Activated CD8-positive, alpha-beta T cell treated with anti-CD3 and anti-CD28 coated beads, Interleukin-2, amount 10 ng/mL, durations not matched to agents 7 days and 5 days (primary cell): Measurements from ENCODE around the gene FILIP1. TPM values are rescaled to one million over a fixed set of nuclear protein-coding genes. Genes with fewer than 3 reads are reported as not detected.
"Not testable (repeated sequence)": the region's sequence is repeated elsewhere in the genome, so short reads cannot be mapped to it uniquely, and the experiment has no call there.

Experiments used
- ATAC-seq: fragments of 150-1000 bp; cut with Tn5 transposase; one replicate; pipeline ENCODE4 v1.10.0; 2021; ENCODE audit warnings: moderate library complexity
- CTCF ChIA-PET: fragments of 350-600 bp; sonication (Branson Sonifier 250); formaldehyde crosslinking; loops from one replicate; lab custom pipeline; 2021; ENCODE audit warnings: antibody characterized with exemption; lab: Charles Lee
- POLR2A ChIA-PET: fragments of 350-600 bp; sonication (Branson Sonifier 250); formaldehyde crosslinking; loops from one replicate; lab custom pipeline; 2021; ENCODE audit warnings: antibody characterized with exemption; lab: Charles Lee
- DNase-seq: peaks from one replicate; pipeline ENCODE4 v3.0.0-alpha.2; 2020
- H3K27ac Mint-ChIP-seq: one replicate; pipeline ENCODE4 v1.8.0; 2021; ENCODE audit warnings: mild to moderate bottlenecking, mixed read lengths
- H3K27me3 Mint-ChIP-seq: one replicate; pipeline ENCODE4 v1.8.0; 2021; ENCODE audit warnings: low read depth, mixed read lengths
- H3K36me3 Mint-ChIP-seq: one replicate; pipeline ENCODE4 v1.8.0; 2021; ENCODE audit warnings: low read depth, mixed read lengths
- H3K4me1 Mint-ChIP-seq: one replicate; pipeline ENCODE4 v1.8.0; 2021; ENCODE audit warnings: low read depth, mixed read lengths
- H3K4me3 Mint-ChIP-seq: one replicate; pipeline ENCODE4 v1.8.0; 2021; ENCODE audit warnings: mild to moderate bottlenecking, mixed read lengths
- H3K9me3 Mint-ChIP-seq: one replicate; pipeline ENCODE4 v1.8.0; 2022; ENCODE audit warnings: mixed read lengths; ENCODE audit not compliant: insufficient read depth
- total RNA-seq, 2 experiments: library from RNA; stranded (reverse); gene quantifications; one replicate each; pipeline ENCODE4 v1.2.3, GENCODE V29; 2021

The FILIP1 gene
- total RNA-seq, 2 experiments from 2014 or later = not detected

GRCh38 chr6:75445738-75446137 lies 47.9 kb downstream of the FILIP1 start:
- ATAC-seq (no peak), DNase-seq (no peak)
- no peaks in the 10 kb centered on the region for H3K4me1 Mint-ChIP-seq
- no peaks in the 10 kb centered on the region for H3K36me3 Mint-ChIP-seq
- H3K27me3 Mint-ChIP-seq = peaks cover 16% of the 10 kb centered on the region
- H3K9me3 Mint-ChIP-seq = no peaks in the 10 kb centered on the region
- no peak overlapping the region for H3K27ac Mint-ChIP-seq
- ChIA-PET CTCF (no interaction called here), POLR2A (no interaction called here)
- H3K4me3 Mint-ChIP-seq = no peak overlapping the region

DNA sequence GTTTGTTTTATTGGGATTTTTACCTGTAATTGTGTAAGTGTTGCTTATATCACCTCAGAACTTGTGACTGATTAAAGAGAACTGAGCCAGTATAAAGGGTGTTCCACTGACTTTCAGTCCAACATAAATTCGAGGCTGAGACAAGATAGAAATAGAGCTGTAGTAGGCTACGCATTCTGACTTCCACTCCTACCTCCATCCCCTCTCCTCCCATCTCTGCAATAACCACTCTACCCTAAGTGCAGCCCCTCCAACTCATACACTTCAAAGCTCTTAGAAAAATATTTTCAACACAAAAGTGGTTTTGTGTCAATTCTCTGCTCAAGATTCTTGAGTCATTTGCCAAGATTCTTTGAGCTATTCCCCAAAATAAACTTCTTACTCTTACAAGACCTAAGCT lies 48.7 kb downstream of the FILIP1 start:
- H3K9me3 Mint-ChIP-seq = no peaks in the 10 kb centered on the region
- peaks cover 16% of the 10 kb centered on the region for H3K27me3 Mint-ChIP-seq
- ATAC-seq (no peak), DNase-seq (no peak)
- H3K27ac Mint-ChIP-seq = no peak overlapping the region
- ChIA-PET CTCF (interaction anchor here (0.6 kb wide), 1 partner anchor 92 kb away, joined by 3 read pairs; no protein-coding TSS in a partner anchor), POLR2A (no interaction called here)
- H3K36me3 Mint-ChIP-seq = no peaks in the 10 kb centered on the region
- no peak overlapping the region for H3K4me3 Mint-ChIP-seq
- H3K4me1 Mint-ChIP-seq = no peaks in the 10 kb centered on the region

DNA sequence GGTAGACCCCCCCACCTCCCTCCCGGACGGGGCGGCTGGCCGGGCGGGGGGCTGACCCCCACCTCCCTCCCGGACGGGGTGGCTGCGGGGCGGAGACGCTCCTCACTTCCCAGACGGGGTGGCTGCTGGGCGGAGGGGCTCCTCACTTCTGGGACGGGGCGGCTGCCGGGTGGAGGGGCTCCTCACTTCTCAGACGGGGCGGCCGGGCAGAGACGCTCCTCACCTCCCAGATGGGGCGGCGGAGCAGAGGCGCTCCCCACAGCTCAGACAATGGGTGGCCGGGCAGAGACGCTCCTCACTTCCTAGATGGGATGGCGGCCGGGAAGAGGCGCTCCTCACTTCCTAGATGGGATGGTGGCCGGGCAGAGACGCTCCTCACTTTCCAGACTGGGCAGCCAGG lies 51.7 kb downstream of the FILIP1 start:
- H3K27ac Mint-ChIP-seq = not testable (repeated sequence)

GRCh38 chr6:75441479-75441878 lies 52.1 kb downstream of the FILIP1 start:
- CTCF ChIA-PET, POLR2A ChIA-PET, ATAC-seq, H3K27ac Mint-ChIP-seq, H3K9me3 Mint-ChIP-seq, H3K4me1 Mint-ChIP-seq, H3K4me3 Mint-ChIP-seq, H3K27me3 Mint-ChIP-seq, H3K36me3 Mint-ChIP-seq, DNase-seq: not testable (repeated sequence)

More for the DNA sequence above, 51.7 kb downstream of the FILIP1 start:
- CTCF ChIA-PET, H3K4me3 Mint-ChIP-seq, H3K36me3 Mint-ChIP-seq, H3K4me1 Mint-ChIP-seq, POLR2A ChIA-PET, H3K27me3 Mint-ChIP-seq, DNase-seq, ATAC-seq, H3K9me3 Mint-ChIP-seq: not testable (repeated sequence)

GRCh38 chr6:75438442-75439116 lies 55.0 kb downstream of the FILIP1 start:
- DNase-seq = no peak
- H3K4me1 Mint-ChIP-seq = no peaks in the 10 kb centered on the region
- no peaks in the 10 kb centered on the region for H3K9me3 Mint-ChIP-seq
- POLR2A ChIA-PET = no interaction called here
- no peak overlapping the region for H3K4me3 Mint-ChIP-seq
- no peak for ATAC-seq
- no peaks in the 10 kb centered on the region for H3K27me3 Mint-ChIP-seq
- H3K27ac Mint-ChIP-seq = no peak overlapping the region
- no peaks in the 10 kb centered on the region for H3K36me3 Mint-ChIP-seq
- CTCF ChIA-PET = interaction anchor here (1.3 kb wide), 1 partner anchor 9 kb away, joined by 3 read pairs; no protein-coding TSS in a partner anchor

- no peak for DNase-seq
- no peaks in the 10 kb centered on the region for H3K9me3 Mint-ChIP-seq
- no peaks in the 10 kb centered on the region for H3K27me3 Mint-ChIP-seq
- ATAC-seq = no peak
- no peaks in the 10 kb centered on the region for H3K36me3 Mint-ChIP-seq
- ChIA-PET POLR2A (no interaction called here), CTCF (interaction anchor here (1.3 kb wide), 1 partner anchor 10 kb away, joined by 3 read pairs; no protein-coding TSS in a partner anchor)
- no peak overlapping the region for H3K27ac Mint-ChIP-seq
- H3K4me1 Mint-ChIP-seq = no peaks in the 10 kb centered on the region
- H3K4me3 Mint-ChIP-seq = no peak overlapping the region
These were observed 55.6 kb downstream of the FILIP1 start for GRCh38 chr6:75438013-75438431.

- ChIA-PET CTCF (no interaction called here), POLR2A (no interaction called here)
- Mint-ChIP-seq H3K9me3 (no peaks in the 10 kb centered on the region), H3K27ac (no peak overlapping the region), H3K4me1 (no peaks in the 10 kb centered on the region), H3K36me3 (no peaks in the 10 kb centered on the region), H3K4me3 (no peak overlapping the region), H3K27me3 (no peaks in the 10 kb centered on the region)
- ATAC-seq (no peak), DNase-seq (no peak)
These were observed 56.1 kb downstream of the FILIP1 start for GRCh38 chr6:75437421-75437891.

DNA sequence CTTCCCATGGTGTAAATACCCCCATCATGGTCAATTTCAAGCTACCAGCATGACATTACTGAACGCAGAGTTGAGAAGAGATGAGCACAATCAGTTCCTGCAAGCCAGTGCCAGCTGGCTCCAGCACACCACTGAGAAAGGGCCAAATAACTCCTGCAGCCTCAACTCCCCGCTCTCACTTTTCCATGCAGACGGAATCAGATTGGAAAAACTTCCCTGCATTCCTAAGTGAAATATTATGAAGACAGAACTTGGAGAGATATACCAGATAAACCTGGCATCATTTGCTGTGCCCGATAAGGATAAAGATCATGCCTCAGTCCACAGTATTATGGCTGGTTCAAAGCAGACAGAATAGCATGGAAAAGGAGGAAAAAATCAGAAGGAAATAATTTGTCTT lies 56.7 kb downstream of the FILIP1 start:
- no peaks in the 10 kb centered on the region for H3K36me3 Mint-ChIP-seq
- CTCF ChIA-PET = no interaction called here
- no peaks in the 10 kb centered on the region for H3K4me1 Mint-ChIP-seq
- no peak overlapping the region for H3K27ac Mint-ChIP-seq
- H3K27me3 Mint-ChIP-seq = no peaks in the 10 kb centered on the region
- no peak for DNase-seq
- ATAC-seq = no peak
- POLR2A ChIA-PET = no interaction called here
- H3K4me3 Mint-ChIP-seq = no peak overlapping the region
- no peaks in the 10 kb centered on the region for H3K9me3 Mint-ChIP-seq

- CTCF ChIA-PET, DNase-seq, H3K27me3 Mint-ChIP-seq, H3K4me1 Mint-ChIP-seq, POLR2A ChIA-PET, H3K9me3 Mint-ChIP-seq, H3K4me3 Mint-ChIP-seq, ATAC-seq, H3K36me3 Mint-ChIP-seq, H3K27ac Mint-ChIP-seq: not testable (repeated sequence)
These were observed 60.8 kb downstream of the FILIP1 start for GRCh38 chr6:75432809-75433208.

DNA sequence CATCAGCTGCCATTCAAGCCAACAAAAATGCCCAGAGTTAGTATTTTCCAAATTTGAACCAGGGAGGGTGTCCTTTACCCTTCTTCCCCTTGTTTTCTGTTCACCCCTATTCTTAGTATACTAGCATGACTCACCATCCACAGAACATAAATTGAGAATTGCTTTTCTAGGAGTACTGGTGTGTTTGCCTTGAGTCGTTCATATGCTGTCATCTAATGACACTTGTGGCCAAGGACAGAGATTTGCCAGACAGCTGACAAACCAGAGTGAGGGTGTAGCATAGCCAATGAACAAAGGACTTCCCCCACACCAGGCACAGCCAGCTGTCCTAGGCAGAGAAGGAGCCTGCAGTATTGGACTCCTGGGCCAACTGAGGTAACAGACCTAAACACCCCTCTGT lies 62.2 kb downstream of the FILIP1 start:
- H3K36me3 Mint-ChIP-seq = no peaks in the 10 kb centered on the region
- H3K4me1 Mint-ChIP-seq = no peaks in the 10 kb centered on the region
- peaks cover 3% of the 10 kb centered on the region for H3K27me3 Mint-ChIP-seq
- POLR2A ChIA-PET = no interaction called here
- CTCF ChIA-PET = no interaction called here
- no peak overlapping the region for H3K4me3 Mint-ChIP-seq
- no peaks in the 10 kb centered on the region for H3K9me3 Mint-ChIP-seq
- ATAC-seq = no peak
- no peak for DNase-seq
- no peak overlapping the region for H3K27ac Mint-ChIP-seq

GRCh38 chr6:75430631-75431325 lies 62.8 kb downstream of the FILIP1 start:
- no peak for ATAC-seq
- H3K9me3 Mint-ChIP-seq = no peaks in the 10 kb centered on the region
- H3K4me3 Mint-ChIP-seq = no peak overlapping the region
- ChIA-PET CTCF (no interaction called here), POLR2A (no interaction called here)
- DNase-seq = no peak
- no peaks in the 10 kb centered on the region for H3K36me3 Mint-ChIP-seq
- H3K27me3 Mint-ChIP-seq = peaks cover 3% of the 10 kb centered on the region
- H3K27ac Mint-ChIP-seq = no peak overlapping the region
- H3K4me1 Mint-ChIP-seq = no peaks in the 10 kb centered on the region

DNA sequence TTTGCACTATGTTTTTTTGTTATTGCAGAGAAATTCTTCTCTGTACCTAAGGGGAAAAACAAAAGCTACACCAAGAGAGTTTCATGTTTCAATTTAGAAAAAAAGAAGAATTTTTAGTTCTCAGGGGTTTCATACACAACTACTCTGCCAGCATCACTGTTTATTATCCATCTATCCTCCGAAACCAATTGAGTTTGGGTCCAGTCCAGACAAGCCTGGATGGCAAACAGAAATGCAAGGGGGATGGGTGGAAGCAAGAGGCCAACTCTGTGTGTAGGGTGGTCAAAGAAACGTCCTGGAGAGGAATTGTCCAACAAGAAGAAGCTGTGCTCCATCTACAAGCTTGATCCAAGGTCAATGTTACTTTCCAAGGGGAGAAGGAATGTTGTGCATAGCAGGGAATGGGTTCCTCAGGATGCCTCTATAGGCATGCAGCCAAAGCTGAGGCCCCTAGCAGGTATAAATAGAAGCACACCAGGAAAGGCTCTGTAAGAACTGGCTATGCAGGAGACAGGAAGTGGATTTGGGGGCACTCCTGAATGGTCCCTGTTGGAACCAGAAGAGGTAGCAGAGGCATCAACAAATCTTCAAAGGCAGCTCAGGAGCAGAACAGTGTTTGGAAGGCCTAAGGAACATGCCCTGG lies 64.4 kb downstream of the FILIP1 start:
- no peaks in the 10 kb centered on the region for H3K9me3 Mint-ChIP-seq
- H3K4me3 Mint-ChIP-seq = no peak overlapping the region
- DNase-seq = no peak
- CTCF ChIA-PET = no interaction called here
- H3K27ac Mint-ChIP-seq = no peak overlapping the region
- no peak for ATAC-seq
- POLR2A ChIA-PET = no interaction called here
- H3K36me3 Mint-ChIP-seq = no peaks in the 10 kb centered on the region
- peaks cover 3% of the 10 kb centered on the region for H3K27me3 Mint-ChIP-seq
- H3K4me1 Mint-ChIP-seq = peaks cover 10% of the 10 kb centered on the region
